HG03520 (cell line): Measurements from ENCODE around the gene TRPC5OS.

Experiments used
- ATAC-seq: cut with Tn5 transposase; IDR thresholded peaks from one replicate; pipeline ENCODE4 v1.9.1; 2021; ENCODE audit warnings: mild to moderate bottlenecking, moderate library complexity; ENCODE audit not compliant: unreplicated experiment

The TRPC5OS gene

DNA sequence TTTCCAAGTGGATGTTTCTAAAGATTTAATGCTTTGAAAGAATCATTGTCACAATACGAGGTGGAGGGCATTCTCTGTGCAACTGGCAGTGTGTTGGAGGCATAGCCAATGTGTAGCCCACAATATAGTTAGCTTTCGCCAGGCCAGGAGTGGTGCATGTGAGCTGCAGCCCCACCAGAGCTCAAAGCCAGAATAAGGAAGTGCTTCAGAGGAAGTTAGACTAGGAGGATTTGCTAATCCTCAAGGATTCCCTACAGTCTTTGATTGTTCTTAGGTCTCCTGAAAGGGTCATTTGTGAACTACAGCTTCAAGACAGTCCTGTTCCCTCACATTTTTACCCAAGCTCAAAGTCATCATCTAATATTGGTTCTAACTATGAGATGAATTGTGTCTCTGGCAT, 16.4 kb downstream of the TRPC5OS start:
- ATAC-seq = no peak

- ATAC-seq = no peak
These were observed 20.2 kb downstream of the TRPC5OS start for GRCh38 chrX:111896148-111896547.

- no peak for ATAC-seq
These were observed 38.6 kb downstream of the TRPC5OS start for GRCh38 chrX:111914398-111915090.

DNA sequence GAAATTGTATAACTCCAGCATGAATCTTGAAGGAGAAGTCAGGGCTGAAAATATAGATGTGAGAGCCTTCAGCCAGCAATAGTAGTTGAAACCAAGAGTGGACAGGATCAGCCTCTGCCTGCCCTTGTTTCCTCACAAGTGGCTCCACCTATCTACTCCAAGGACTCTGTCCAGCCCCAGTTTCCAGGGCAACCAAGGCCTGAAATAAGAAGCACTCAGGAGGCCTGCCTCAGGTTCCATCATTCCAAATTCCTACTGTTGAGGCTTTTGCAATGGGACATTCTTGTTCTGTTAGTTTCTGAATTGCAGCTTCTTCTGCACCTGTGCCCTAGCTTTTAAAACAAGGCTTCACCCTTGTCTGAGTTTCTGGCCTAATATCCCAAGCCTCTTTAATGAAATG, 41.6 kb downstream of the TRPC5OS start:
- ATAC-seq = no peak

- ATAC-seq = no peak
These were observed 52.5 kb downstream of the TRPC5OS start for GRCh38 chrX:111928456-111928855.
